ENCODE data around the gene MTO1. TPM values are rescaled to one million over a fixed set of nuclear protein-coding genes. Genes with fewer than 3 reads are reported as not detected.

The MTO1 gene
- total RNA-seq, 4 donors from 2014 or later, result 31.0 to 42.8 (median 37.9) TPM

GRCh38 chr6:73508776-73509175 is 47.2 kb downstream of the MTO1 start:
- Histone ChIP-seq H3K27ac (no peak overlapping the region), H3K36me3 (peaks cover 0 to 41% (median 0%) of the 10 kb centered on the region in 3 donors), H3K27me3 (no peaks in the 10 kb centered on the region), H3K4me1 (peaks cover 0 to 2% (median 0%) of the 10 kb centered on the region in 4 donors), H3K9me3 (no peaks in the 10 kb centered on the region), H3K4me3 (no peak overlapping the region)
- WGBS, 2 donors, result 41 to 48% methylated on average over 1 of the region's 1 CpG
- no peak for DNase-seq (ENCODE audit: low spot score in 2 of 2)
- no peak for TF ChIP-seq POLR2A (IDR thresholded peaks at IDR 0.05)
- TF ChIP-seq CTCF (IDR thresholded peaks at IDR 0.05), result no peak
- no peak for TF ChIP-seq EP300 (IDR thresholded peaks at IDR 0.05)

- H3K4me3 ChIP-seq, result no peak overlapping the region
- H3K27me3 ChIP-seq, result no peaks in the 10 kb centered on the region
- H3K4me1 ChIP-seq, result peaks cover 0 to 5% (median under 1%) of the 10 kb centered on the region in 4 donors
- no peaks in the 10 kb centered on the region for H3K9me3 ChIP-seq
- H3K36me3 ChIP-seq, result peaks cover 0 to 41% (median 0%) of the 10 kb centered on the region in 3 donors
- no peak for DNase-seq (ENCODE audit: low spot score in 2 of 2)
- WGBS, 2 donors, result 93 to 96% methylated on average over 1 of the region's 1 CpG
- no peak for TF ChIP-seq POLR2A (IDR thresholded peaks at IDR 0.05)
- no peak for TF ChIP-seq EP300 (IDR thresholded peaks at IDR 0.05)
- TF ChIP-seq CTCF (IDR thresholded peaks at IDR 0.05), result no peak
- no peak overlapping the region for H3K27ac ChIP-seq
Observed at GRCh38 chr6:73509851-73510250, 48.3 kb downstream of the MTO1 start.

- Histone ChIP-seq H3K4me1 (peaks cover 0 to 24% (median 15%) of the 10 kb centered on the region in 4 donors), H3K36me3 (peaks cover under 1 to 54% (median 3%) of the 10 kb centered on the region in 3 donors), H3K9me3 (no peaks in the 10 kb centered on the region), H3K27ac (no peak overlapping the region), H3K27me3 (no peaks in the 10 kb centered on the region), H3K4me3 (no peak overlapping the region)
- no peak for TF ChIP-seq POLR2A (IDR thresholded peaks at IDR 0.05)
- no peak for TF ChIP-seq CTCF (IDR thresholded peaks at IDR 0.05)
- no peak for TF ChIP-seq EP300 (IDR thresholded peaks at IDR 0.05)
- WGBS, 2 donors, result 90 to 93% methylated on average over 7 of the region's 7 CpGs
- DNase-seq (ENCODE audit: low spot score in 2 of 2), result no peak
Observed at GRCh38 chr6:73511796-73512195, 50.3 kb downstream of the MTO1 start.

- Histone ChIP-seq H3K36me3 (peaks cover 2 to 68% (median 8%) of the 10 kb centered on the region in 3 donors), H3K27me3 (no peaks in the 10 kb centered on the region), H3K4me1 (peaks cover 0 to 38% (median 23%) of the 10 kb centered on the region in 4 donors), H3K4me3 (no peak overlapping the region), H3K27ac (peak overlapping the region in 1 of 4 donors; percentile 16), H3K9me3 (no peaks in the 10 kb centered on the region)
- no peak for DNase-seq (ENCODE audit: low spot score in 2 of 2)
- WGBS, 2 donors, result 59 to 66% methylated on average over 3 of the region's 3 CpGs
- TF ChIP-seq EP300 (IDR thresholded peaks at IDR 0.05) (no peak), CTCF (IDR thresholded peaks at IDR 0.05) (no peak), POLR2A (IDR thresholded peaks at IDR 0.05) (no peak)
Observed at GRCh38 chr6:73513496-73513854, 51.9 kb downstream of the MTO1 start.

- Histone ChIP-seq H3K27me3 (no peaks in the 10 kb centered on the region), H3K36me3 (peaks cover 2 to 78% (median 11%) of the 10 kb centered on the region in 3 donors), H3K27ac (peak overlapping the region in 2 of 4 donors; percentile 56 to 60), H3K4me3 (no peak overlapping the region), H3K4me1 (peaks cover 0 to 49% (median 28%) of the 10 kb centered on the region in 4 donors), H3K9me3 (no peaks in the 10 kb centered on the region)
- no peak for DNase-seq (ENCODE audit: low spot score in 2 of 2)
- 51 to 57% methylated on average over 3 of the region's 3 CpGs for WGBS, 2 donors
- TF ChIP-seq POLR2A (IDR thresholded peaks at IDR 0.05) (no peak), EP300 (IDR thresholded peaks at IDR 0.05) (no peak), CTCF (IDR thresholded peaks at IDR 0.05) (no peak)
Observed at GRCh38 chr6:73514746-73515110, 53.2 kb downstream of the MTO1 start.
